HG03565 (cell line): ENCODE results near the gene H1-8.

Experiments
- ATAC-seq: cut with Tn5 transposase; IDR thresholded peaks from one replicate; pipeline ENCODE4 v1.9.1; 2021; ENCODE audit warnings: mild to moderate bottlenecking, moderate library complexity; ENCODE audit not compliant: unreplicated experiment

H1-8 gene

GRCh38 chr3:129555153-129555550, 12.2 kb downstream of the H1-8 start:
- ATAC-seq = no peak

DNA sequence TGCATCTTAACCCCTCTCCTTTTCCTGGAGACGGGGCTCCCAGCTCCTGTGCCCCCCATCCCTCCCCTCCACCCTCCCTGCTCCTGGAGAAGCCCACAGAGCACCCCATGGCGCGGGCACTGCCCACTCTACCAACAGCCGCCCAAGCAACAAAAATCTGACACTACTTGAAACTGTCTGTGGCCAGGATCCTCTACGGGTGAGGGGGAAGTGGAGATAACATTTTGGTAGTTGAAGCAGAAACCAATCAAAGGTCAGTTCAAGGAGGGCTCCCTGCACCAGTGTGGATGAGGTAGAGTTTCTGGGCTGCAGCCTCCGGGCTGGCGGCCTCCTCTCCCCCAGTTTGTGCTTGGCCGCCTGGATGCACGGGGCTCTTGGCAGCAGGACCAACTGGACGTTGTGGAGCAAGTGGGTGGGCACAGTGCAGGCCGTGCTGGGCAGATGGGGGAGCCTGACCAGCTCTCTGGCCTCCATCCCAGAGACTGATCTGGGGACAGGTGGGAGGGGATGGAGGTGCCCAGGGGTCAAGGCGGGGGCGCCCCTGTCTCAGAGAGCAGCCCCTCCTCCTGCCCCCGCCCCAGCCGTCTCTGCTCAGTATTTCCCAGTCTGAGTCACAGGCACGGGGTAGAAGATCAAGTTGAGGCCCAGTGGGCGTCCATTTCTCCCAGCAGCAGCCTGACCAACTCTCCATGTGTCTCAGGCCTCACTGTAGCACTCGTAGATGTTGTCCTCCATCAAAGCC, 12.8 kb downstream of the H1-8 start:
- ATAC-seq = no peak

DNA sequence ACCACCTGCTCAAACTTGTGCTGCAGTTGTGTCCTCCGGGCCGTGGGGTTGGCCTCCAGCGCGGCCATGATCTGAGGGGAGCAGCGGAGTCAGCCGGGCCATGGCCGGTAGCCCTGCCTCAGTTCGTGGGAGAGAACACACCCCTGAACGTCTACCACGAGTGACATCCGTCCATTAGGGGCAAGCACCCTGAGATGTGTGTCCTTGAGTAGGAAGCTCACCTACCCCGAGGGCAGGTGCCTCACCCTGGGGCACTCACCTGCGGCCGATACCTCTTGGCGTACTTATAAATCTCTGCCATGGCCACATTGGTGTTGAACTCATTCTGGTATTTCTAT, 13.4 kb downstream of the H1-8 start:
- ATAC-seq = no peak

GRCh38 chr3:129556890-129557547, 14.0 kb downstream of the H1-8 start:
- no peak for ATAC-seq

- ATAC-seq = no peak
These were observed 14.5 kb downstream of the H1-8 start for GRCh38 chr3:129557548-129557894.

GRCh38 chr3:129558081-129558771, 15.3 kb downstream of the H1-8 start:
- no peak for ATAC-seq

DNA sequence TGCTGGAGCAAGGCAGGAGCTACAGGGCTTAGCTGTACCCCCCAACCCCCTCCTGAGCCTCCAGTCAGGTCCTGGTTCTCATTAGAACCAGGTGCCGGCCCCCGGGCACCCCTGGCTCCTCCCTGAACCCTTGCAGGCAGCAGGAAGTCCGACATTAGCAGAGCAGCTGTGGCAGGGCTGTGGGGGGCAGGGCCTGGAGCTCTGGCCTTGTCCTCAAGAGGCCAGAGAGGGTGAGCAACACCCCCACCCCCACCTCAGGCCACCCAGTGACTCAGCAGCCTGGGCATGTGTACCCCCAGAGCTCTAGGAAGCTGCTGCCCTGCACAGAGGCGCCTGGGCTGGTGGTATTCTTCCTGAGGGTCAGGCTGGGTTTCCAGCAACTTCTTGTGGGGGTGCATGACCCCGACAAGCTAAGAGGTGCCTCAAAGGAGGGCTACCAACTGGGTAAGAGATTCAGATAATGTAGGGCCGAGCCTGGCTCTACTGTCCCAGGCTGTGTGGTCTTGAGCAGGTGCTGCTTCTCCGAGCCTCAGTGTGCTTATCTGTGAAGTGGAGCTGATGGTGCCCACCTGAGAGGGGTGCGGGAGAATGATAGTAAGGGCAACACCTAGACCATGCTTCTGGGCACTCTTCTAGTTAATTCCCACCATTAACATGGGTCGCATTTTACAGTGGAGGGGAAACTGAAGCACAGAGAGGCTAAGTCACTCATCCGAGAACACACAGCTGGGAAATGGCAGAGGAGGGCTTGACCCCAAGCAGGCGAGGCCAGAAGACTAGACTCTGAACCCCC, 16.0 kb downstream of the H1-8 start:
- no peak for ATAC-seq

- no peak for ATAC-seq
These were observed 16.6 kb downstream of the H1-8 start for GRCh38 chr3:129559565-129560079.

GRCh38 chr3:129560269-129560787, 17.4 kb downstream of the H1-8 start:
- no peak for ATAC-seq

GRCh38 chr3:129560911-129561594, 18.1 kb downstream of the H1-8 start:
- ATAC-seq = no peak

GRCh38 chr3:129561619-129562248, 18.8 kb downstream of the H1-8 start:
- ATAC-seq = no peak

- ATAC-seq = no peak
These were observed 19.8 kb downstream of the H1-8 start for GRCh38 chr3:129562803-129563202.

DNA sequence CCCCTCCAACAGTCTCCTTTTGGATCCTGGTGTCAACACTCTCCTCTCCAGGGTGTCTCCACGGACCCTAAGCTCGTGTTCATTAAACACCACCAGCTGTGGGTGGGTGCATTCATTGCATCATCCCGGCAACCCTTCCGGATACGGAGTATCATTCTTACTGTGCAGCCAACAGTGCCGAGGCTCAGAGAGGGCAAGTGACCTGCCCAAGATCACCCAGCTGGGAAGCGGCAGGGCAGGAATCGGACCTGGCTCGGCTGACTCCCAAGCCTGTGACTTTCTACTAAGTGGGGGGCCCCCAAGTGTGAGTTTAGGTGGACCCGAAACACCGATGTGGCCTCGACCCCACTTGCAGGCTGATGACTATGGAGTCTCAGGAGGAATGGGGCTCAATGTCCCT, 20.4 kb downstream of the H1-8 start:
- ATAC-seq = no peak

- ATAC-seq = no peak
These were observed 21.0 kb downstream of the H1-8 start for GRCh38 chr3:129563850-129564535.

DNA sequence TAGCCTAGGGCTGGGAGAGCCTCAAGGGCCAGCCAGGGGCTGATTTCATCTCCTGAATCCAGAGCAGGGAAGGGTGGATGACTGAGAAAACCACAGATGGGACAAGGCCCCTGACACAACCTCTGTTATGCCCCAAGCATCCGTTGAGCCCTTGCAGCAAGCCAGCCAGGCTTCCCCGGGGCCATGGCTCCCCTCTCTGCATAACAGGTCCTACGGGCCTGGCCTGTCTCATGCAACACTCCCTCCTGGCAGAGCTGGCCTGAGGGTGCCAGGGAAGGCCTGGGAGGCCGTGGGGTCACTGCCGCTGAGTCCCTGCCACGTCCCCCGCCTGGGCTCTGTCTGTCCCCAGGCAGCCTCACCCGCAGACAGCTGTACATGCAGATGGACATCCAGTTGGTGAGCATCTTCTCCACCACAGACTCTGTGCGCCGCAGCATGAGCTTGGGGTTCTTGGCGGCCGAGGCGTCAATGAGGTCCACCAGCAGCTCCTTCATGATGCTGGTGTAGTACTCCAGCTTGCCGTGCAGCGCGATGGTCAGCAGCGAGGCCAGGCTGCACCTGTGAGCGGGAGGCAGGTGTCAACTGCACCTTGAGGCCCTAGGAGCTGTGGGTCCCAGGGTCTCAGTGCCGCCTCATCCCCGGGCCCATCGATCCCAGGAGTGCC, 22.1 kb downstream of the H1-8 start:
- no peak for ATAC-seq

GRCh38 chr3:129565902-129566301, 22.9 kb downstream of the H1-8 start:
- no peak for ATAC-seq

- ATAC-seq = no peak
These were observed 24.3 kb downstream of the H1-8 start for GRCh38 chr3:129567176-129567705.

GRCh38 chr3:129567939-129568338, 25.0 kb downstream of the H1-8 start:
- ATAC-seq = no peak

DNA sequence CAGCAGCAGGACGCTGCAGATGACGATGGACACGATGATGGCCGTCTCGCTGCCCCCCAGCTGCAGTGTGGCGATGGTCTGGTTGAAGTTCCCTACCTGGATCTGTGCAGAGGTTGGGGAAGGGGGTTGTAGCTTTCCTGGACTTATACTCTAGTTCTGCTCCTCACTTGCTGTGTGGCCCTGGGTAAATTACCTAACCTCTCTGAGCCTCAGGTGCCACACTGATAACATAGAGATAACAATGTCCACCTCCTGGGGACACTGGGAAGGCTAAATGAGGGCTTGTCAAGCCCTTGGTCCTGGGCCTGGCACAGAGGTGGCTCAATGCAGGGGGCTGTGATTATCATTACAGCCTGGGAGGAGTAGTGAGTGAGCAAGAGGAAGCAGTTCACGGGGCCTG, 26.9 kb downstream of the H1-8 start:
- no peak for ATAC-seq
